ENCODE data around the gene SPDYE16.
"Not testable (repeated sequence)": the region's sequence is repeated elsewhere in the genome, so short reads cannot be mapped to it uniquely, and the experiment has no call there.

The SPDYE16 gene

GRCh38 chr7:76543197-76543596 lies at the start of gene SPDYE16:
SPDYE16 (minus strand) TSS chr7:76543297; CDS start chr7:76541459, 1,838 bp downstream.
- DNase-seq = not testable (repeated sequence)

GRCh38 chr7:76592694-76593093 lies 49.6 kb upstream of the SPDYE16 start:
- DNase-seq = not testable (repeated sequence)

GRCh38 chr7:76591602-76592304 lies 48.7 kb upstream of the SPDYE16 start:
- not testable (repeated sequence) for DNase-seq

- not testable (repeated sequence) for DNase-seq
These were observed 47.9 kb upstream of the SPDYE16 start for GRCh38 chr7:76591033-76591432.

GRCh38 chr7:76588586-76588985 lies 45.5 kb upstream of the SPDYE16 start:
- not testable (repeated sequence) for DNase-seq

- not testable (repeated sequence) for DNase-seq
These were observed 43.7 kb upstream of the SPDYE16 start for GRCh38 chr7:76586585-76587315.

GRCh38 chr7:76583636-76584281 lies 40.7 kb upstream of the SPDYE16 start:
- not testable (repeated sequence) for DNase-seq

- DNase-seq = peak; percentile 5
These were observed 39.9 kb upstream of the SPDYE16 start for GRCh38 chr7:76582848-76583631.

- DNase-seq = not testable (repeated sequence)
These were observed 33.0 kb upstream of the SPDYE16 start for GRCh38 chr7:76575919-76576655.

GRCh38 chr7:76575431-76575830 lies 32.3 kb upstream of the SPDYE16 start:
- DNase-seq = not testable (repeated sequence)

- DNase-seq = not testable (repeated sequence)
These were observed 29.2 kb upstream of the SPDYE16 start for GRCh38 chr7:76572296-76572695.

GRCh38 chr7:76570324-76570775 lies 27.3 kb upstream of the SPDYE16 start:
- not testable (repeated sequence) for DNase-seq

- not testable (repeated sequence) for DNase-seq
These were observed 25.6 kb upstream of the SPDYE16 start for GRCh38 chr7:76568742-76569141.

- not testable (repeated sequence) for DNase-seq
These were observed 24.7 kb upstream of the SPDYE16 start for GRCh38 chr7:76567753-76568152.

GRCh38 chr7:76567311-76567710 lies 24.2 kb upstream of the SPDYE16 start:
- not testable (repeated sequence) for DNase-seq

- not testable (repeated sequence) for DNase-seq
These were observed 21.9 kb upstream of the SPDYE16 start for GRCh38 chr7:76565001-76565400.

- not testable (repeated sequence) for DNase-seq
These were observed 18.2 kb upstream of the SPDYE16 start for GRCh38 chr7:76561342-76561741.

- DNase-seq = not testable (repeated sequence)
These were observed 17.1 kb upstream of the SPDYE16 start for GRCh38 chr7:76560157-76560556.

GRCh38 chr7:76559685-76560084 lies 16.6 kb upstream of the SPDYE16 start:
- DNase-seq = not testable (repeated sequence)

- DNase-seq = not testable (repeated sequence)
These were observed 8.9 kb upstream of the SPDYE16 start for GRCh38 chr7:76551992-76552391.

GRCh38 chr7:76549855-76550248 lies 6.8 kb upstream of the SPDYE16 start:
- DNase-seq = peak; percentile 0

Measured in activated T-cell treated with anti-CD3 and anti-CD28 coated beads for 4 hours (primary cell).